ENCODE measurements around the gene RAPGEF1. TPM values are rescaled to one million over a fixed set of nuclear protein-coding genes. Genes with fewer than 3 reads are reported as not detected.

The RAPGEF1 gene
- total and polyA plus RNA-seq, 9 of the 15 experiments (the other 6 are each of a cell fraction or from before 2014, with no cell fraction given): 0.06 to 44.1 (median 19.9) TPM

DNA sequence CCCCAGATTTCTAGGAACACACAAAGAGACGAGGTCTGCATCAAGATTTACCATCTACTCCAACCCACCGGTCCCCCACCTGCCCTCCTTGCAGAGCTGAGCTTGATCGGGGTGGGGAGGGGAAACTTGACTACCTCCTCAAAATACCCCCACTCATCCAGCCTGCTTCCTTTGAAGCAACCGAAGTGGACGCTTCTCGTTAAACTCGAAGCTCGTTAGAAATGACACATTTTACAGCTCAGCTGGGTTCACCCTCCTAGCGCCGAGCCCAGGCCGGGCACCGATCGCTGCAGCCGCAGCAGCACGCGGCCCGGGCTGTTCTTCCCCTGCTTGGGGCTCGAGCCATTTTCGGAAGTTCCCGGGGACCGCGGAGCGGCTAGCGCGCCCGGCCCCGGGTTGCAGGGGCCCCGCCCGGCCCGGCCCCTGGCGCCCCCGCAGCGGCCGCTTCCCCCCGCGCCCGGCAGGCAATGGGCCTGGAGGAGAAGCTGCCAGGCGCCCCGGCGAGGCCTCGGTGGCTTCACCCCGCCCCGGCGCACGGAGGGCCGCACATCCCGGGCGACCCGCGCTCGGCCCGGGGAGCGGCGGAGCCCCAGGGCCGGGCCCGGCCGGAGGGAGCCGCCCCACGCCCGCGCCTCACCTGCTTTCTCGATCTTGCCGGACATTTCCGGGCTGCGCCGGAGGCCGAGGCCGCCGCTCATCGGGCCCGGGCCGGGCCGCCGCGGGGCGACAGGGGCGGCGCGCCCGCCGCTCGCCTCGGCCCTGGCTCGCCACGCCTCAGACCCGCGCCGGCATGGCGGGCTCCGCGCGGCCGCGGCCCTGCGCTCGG, 530 bp downstream of the RAPGEF1 start (continued):
- TF ChIP-seq, protein P1, sequence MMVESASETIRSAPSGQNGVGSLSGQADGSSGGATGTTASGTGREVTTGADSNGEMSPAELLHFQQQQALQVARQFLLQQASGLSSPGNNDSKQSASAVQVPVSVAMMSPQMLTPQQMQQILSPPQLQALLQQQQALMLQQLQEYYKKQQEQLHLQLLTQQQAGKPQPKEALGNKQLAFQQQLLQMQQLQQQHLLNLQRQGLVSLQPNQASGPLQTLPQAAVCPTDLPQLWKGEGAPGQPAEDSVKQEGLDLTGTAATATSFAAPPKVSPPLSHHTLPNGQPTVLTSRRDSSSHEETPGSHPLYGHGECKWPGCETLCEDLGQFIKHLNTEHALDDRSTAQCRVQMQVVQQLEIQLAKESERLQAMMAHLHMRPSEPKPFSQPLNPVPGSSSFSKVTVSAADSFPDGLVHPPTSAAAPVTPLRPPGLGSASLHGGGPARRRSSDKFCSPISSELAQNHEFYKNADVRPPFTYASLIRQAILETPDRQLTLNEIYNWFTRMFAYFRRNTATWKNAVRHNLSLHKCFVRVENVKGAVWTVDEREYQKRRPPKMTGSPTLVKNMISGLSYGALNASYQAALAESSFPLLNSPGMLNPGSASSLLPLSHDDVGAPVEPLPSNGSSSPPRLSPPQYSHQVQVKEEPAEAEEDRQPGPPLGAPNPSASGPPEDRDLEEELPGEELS (CRISPR knock-in tag; IDR thresholded peaks at IDR 0.05; ENCODE audit: borderline replicate concordance): no peak
- TF ChIP-seq PURB (CRISPR knock-in tag; IDR thresholded peaks at IDR 0.05; ENCODE audit: low read depth): no peak
- TF ChIP-seq SLC30A9 (CRISPR knock-in tag; IDR thresholded peaks at IDR 0.05): no peak
- TF ChIP-seq, protein P2, sequence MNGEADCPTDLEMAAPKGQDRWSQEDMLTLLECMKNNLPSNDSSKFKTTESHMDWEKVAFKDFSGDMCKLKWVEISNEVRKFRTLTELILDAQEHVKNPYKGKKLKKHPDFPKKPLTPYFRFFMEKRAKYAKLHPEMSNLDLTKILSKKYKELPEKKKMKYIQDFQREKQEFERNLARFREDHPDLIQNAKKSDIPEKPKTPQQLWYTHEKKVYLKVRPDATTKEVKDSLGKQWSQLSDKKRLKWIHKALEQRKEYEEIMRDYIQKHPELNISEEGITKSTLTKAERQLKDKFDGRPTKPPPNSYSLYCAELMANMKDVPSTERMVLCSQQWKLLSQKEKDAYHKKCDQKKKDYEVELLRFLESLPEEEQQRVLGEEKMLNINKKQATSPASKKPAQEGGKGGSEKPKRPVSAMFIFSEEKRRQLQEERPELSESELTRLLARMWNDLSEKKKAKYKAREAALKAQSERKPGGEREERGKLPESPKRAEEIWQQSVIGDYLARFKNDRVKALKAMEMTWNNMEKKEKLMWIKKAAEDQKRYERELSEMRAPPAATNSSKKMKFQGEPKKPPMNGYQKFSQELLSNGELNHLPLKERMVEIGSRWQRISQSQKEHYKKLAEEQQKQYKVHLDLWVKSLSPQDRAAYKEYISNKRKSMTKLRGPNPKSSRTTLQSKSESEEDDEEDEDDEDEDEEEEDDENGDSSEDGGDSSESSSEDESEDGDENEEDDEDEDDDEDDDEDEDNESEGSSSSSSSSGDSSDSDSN (IDR thresholded peaks at IDR 0.05; ENCODE audit: borderline replicate concordance in 1 of 2, low read depth in 2 of 2, low read length in 2 of 2): peak in 1 of 2 experiments; percentile 69; a peak in 1 of 4 replicates
- TF ChIP-seq, protein P3, sequence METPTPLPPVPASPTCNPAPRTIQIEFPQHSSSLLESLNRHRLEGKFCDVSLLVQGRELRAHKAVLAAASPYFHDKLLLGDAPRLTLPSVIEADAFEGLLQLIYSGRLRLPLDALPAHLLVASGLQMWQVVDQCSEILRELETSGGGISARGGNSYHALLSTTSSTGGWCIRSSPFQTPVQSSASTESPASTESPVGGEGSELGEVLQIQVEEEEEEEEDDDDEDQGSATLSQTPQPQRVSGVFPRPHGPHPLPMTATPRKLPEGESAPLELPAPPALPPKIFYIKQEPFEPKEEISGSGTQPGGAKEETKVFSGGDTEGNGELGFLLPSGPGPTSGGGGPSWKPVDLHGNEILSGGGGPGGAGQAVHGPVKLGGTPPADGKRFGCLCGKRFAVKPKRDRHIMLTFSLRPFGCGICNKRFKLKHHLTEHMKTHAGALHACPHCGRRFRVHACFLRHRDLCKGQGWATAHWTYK (CRISPR knock-in tag; IDR thresholded peaks at IDR 0.05): 0 out of 2 replicates have a peak, but pooled peaks have one; percentile 48
